ENCODE data around the gene NECAP2. TPM values are rescaled to one million over a fixed set of nuclear protein-coding genes. Genes with fewer than 3 reads are reported as not detected.
"Not testable (repeated sequence)": the region's sequence is repeated elsewhere in the genome, so short reads cannot be mapped to it uniquely, and the experiment has no call there.

Gene NECAP2
- total and polyA plus RNA-seq, 10 of the 15 experiments (the other 5 are each of a cell fraction or from before 2014, with no cell fraction given): 16.3 to 98.0 (median 57.4) TPM

- not testable (repeated sequence) for ATAC-seq; H3K9ac ChIP-seq (ENCODE audit: control insufficient read depth, insufficient read depth, low read length)
- FAIRE-seq: peak; percentile 47
Measured at GRCh38 chr1:16500466-16500865, 59.9 kb downstream of the NECAP2 start.

GRCh38 chr1:16500975-16501374, 60.5 kb downstream of the NECAP2 start:
- H3K79me2 ChIP-seq (ENCODE audit: control insufficient read depth, insufficient read depth, low read length): not testable (repeated sequence)

More at GRCh38 chr1:16500466-16500865, 59.9 kb downstream of the NECAP2 start:
- CTCF ChIA-PET; H3K27me3 ChIP-seq (replicated peaks in 1 of 2; ENCODE audit: control insufficient read depth in 2 of 2, insufficient read depth in 2 of 2, low read length in 1 of 2); in situ Hi-C loops (cut with MboI); RAD21 ChIA-PET (ENCODE audit: unreplicated experiment); H3K4me3 ChIP-seq; H2AFZ ChIP-seq (ENCODE audit: control insufficient read depth, low read depth, low read length); H3K27ac ChIP-seq (ENCODE audit: control insufficient read depth, insufficient read depth); POLR2A ChIA-PET; H3K36me3 ChIP-seq (ENCODE audit: control insufficient read depth in 2 of 2, insufficient read depth in 2 of 2, low read length in 1 of 2); H3K79me2 ChIP-seq (ENCODE audit: control insufficient read depth, insufficient read depth, low read length); H3K9me3 ChIP-seq (replicated peaks; ENCODE audit: control insufficient read depth, insufficient read depth, low read length); H3K4me2 ChIP-seq (ENCODE audit: control insufficient read depth, insufficient read depth); DNase-seq (ENCODE audit: low read depth, low spot score); H3K4me1 ChIP-seq (ENCODE audit: control insufficient read depth, insufficient read depth, low read length); BruUV-seq (replicated peaks); H4K20me1 ChIP-seq (ENCODE audit: control insufficient read depth, insufficient read depth): not testable (repeated sequence)
- intact Hi-C loops (cut with micrococcal nuclease; ENCODE audit: unreplicated experiment): loop anchor here (5.0 kb wide), 1 partner anchor 133 kb away; the partner anchor contains the start of gene SZRD1
- 63% methylated on average over 11 of the region's 11 CpGs for WGBS (ENCODE audit: insufficient coverage, insufficient replicate concordance, low lambda C conversion rate, missing lambda C conversion rate)
- SMC1A ChIA-PET (ENCODE audit: uncharacterized antibody, unreplicated experiment): interaction anchor here (0.9 kb wide), 1 partner anchor 116 kb away, joined by 3 read pairs; no protein-coding TSS in a partner anchor

DNA sequence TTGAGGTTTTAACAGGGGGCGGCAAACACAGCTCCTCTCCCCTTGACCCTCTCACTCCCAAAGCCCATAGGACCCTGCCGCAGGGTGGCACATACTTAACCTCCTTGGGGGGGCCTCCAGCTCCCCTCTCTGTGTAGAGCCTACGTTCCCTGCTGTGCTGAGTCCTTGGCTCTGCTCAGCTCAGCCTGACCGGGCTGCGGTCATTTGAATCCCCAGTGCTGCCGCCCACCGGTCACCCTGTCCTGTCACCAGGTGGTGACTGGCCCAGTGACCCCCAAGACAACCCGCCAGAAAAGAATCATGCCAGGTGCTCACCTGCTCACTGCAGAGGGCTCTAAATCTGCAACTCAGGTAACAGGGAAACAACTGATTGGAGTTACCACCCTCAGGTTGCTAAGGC, 60.9 kb downstream of the NECAP2 start:
- intact Hi-C loops (cut with micrococcal nuclease; ENCODE audit: unreplicated experiment): loop anchor here (5.0 kb wide), 1 partner anchor 134 kb away; the partner anchor contains the start of gene SZRD1
- FAIRE-seq; POLR2A ChIA-PET; H3K27me3 ChIP-seq (replicated peaks in 1 of 2; ENCODE audit: control insufficient read depth in 2 of 2, insufficient read depth in 2 of 2, low read length in 1 of 2); in situ Hi-C loops (cut with MboI); DNase-seq (ENCODE audit: low read depth, low spot score); H3K9ac ChIP-seq (ENCODE audit: control insufficient read depth, insufficient read depth, low read length); H3K27ac ChIP-seq (ENCODE audit: control insufficient read depth, insufficient read depth); H3K4me1 ChIP-seq (ENCODE audit: control insufficient read depth, insufficient read depth, low read length); CTCF ChIA-PET; H3K4me3 ChIP-seq; BruUV-seq (replicated peaks); H2AFZ ChIP-seq (ENCODE audit: control insufficient read depth, low read depth, low read length); SMC1A ChIA-PET (ENCODE audit: uncharacterized antibody, unreplicated experiment); H4K20me1 ChIP-seq (ENCODE audit: control insufficient read depth, insufficient read depth); ATAC-seq; H3K9me3 ChIP-seq (replicated peaks; ENCODE audit: control insufficient read depth, insufficient read depth, low read length); H3K36me3 ChIP-seq (ENCODE audit: control insufficient read depth in 2 of 2, insufficient read depth in 2 of 2, low read length in 1 of 2); H3K4me2 ChIP-seq (ENCODE audit: control insufficient read depth, insufficient read depth); RAD21 ChIA-PET (ENCODE audit: unreplicated experiment); H3K79me2 ChIP-seq (ENCODE audit: control insufficient read depth, insufficient read depth, low read length): not testable (repeated sequence)
- 63% methylated on average over 8 of the region's 8 CpGs for WGBS (ENCODE audit: insufficient coverage, insufficient replicate concordance, low lambda C conversion rate, missing lambda C conversion rate)

More at GRCh38 chr1:16500975-16501374, 60.5 kb downstream of the NECAP2 start:
- H3K4me1 ChIP-seq (ENCODE audit: control insufficient read depth, insufficient read depth, low read length); H4K20me1 ChIP-seq (ENCODE audit: control insufficient read depth, insufficient read depth); SMC1A ChIA-PET (ENCODE audit: uncharacterized antibody, unreplicated experiment); H3K27ac ChIP-seq (ENCODE audit: control insufficient read depth, insufficient read depth); H3K4me2 ChIP-seq (ENCODE audit: control insufficient read depth, insufficient read depth); H3K27me3 ChIP-seq (replicated peaks in 1 of 2; ENCODE audit: control insufficient read depth in 2 of 2, insufficient read depth in 2 of 2, low read length in 1 of 2); H3K9ac ChIP-seq (ENCODE audit: control insufficient read depth, insufficient read depth, low read length); ATAC-seq; H3K9me3 ChIP-seq (replicated peaks; ENCODE audit: control insufficient read depth, insufficient read depth, low read length); DNase-seq (ENCODE audit: low read depth, low spot score); H3K36me3 ChIP-seq (ENCODE audit: control insufficient read depth in 2 of 2, insufficient read depth in 2 of 2, low read length in 1 of 2); BruUV-seq (replicated peaks); in situ Hi-C loops (cut with MboI); FAIRE-seq; RAD21 ChIA-PET (ENCODE audit: unreplicated experiment); CTCF ChIA-PET; POLR2A ChIA-PET; H3K4me3 ChIP-seq; H2AFZ ChIP-seq (ENCODE audit: control insufficient read depth, low read depth, low read length): not testable (repeated sequence)
- 49% methylated on average over 5 of the region's 5 CpGs for WGBS (ENCODE audit: insufficient coverage, insufficient replicate concordance, low lambda C conversion rate, missing lambda C conversion rate)
- intact Hi-C loops (cut with micrococcal nuclease; ENCODE audit: unreplicated experiment): loop anchor here (5.0 kb wide), 1 partner anchor 134 kb away; the partner anchor contains the start of gene SZRD1

All from GM12878 (cell line).